Ureter (tissue), 1 donor: Measurements from ENCODE around the gene TIFAB. TPM values are rescaled to one million over a fixed set of nuclear protein-coding genes. Genes with fewer than 3 reads are reported as not detected.

Source experiments
- DNase-seq: peaks from one replicate; pipeline ENCODE4 v3.0.0-alpha.2; 2020; ENCODE audit warnings: low spot score
- total RNA-seq: library from RNA; stranded (reverse); gene quantifications from one replicate; pipeline ENCODE4 v1.2.4, GENCODE V29; 2023
- donor health status: DM: yes; HTN: yes; CAD: no.

The TIFAB gene
- total RNA-seq, 1 donor from 2014 or later = not detected

DNA sequence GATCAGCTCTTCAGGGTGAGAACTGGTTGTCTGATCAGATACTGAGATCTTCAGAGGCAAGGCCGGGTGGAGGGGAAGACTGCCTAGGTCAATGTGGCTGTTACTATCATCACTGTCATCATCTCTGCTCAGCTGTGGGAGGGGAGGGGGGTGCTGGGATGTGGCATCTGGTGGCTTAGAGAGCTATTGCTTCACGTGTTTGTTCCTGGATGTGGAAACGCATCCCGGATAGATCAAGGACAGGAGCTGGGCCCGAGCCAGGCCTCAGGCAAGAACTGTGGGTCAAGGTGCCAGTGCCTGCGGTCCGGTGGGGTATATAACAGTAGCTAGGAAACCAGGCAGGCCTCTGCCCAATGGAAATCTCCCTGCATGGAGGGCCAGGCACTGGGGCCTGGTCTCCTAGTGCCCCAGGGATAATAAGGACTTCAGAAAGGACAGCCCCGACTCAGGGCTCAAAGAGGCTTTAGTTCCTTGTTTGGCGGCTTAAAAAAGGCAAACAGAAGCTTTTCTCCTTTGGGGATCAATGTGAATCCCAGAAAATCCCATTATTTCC, 30.3 kb upstream of the TIFAB start:
- DNase-seq = no peak

DNA sequence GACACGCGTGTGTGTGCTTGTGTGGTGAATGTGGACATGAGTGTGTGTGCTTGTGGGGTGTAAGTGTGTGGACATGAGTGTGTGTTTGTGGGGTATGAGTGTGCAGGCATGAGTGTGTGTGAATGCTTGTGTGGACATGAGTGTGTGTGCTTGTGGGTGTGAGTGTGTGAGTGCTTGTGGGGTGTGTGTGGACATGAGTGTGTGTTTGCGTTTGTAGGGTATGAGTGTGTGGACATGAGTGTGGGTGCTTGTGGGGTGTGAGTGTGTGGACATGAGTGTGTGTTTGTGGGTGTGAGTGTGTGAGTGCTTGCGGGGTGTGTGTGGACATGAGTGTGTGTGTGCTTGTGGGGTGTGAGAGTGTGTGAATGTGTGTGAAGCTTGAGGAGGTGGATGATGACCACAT, 29.8 kb upstream of the TIFAB start:
- no peak for DNase-seq

GRCh38 chr5:135481387-135481786, 29.2 kb upstream of the TIFAB start:
- DNase-seq = no peak

- no peak for DNase-seq
These were observed 28.4 kb upstream of the TIFAB start for GRCh38 chr5:135480511-135480910.

DNA sequence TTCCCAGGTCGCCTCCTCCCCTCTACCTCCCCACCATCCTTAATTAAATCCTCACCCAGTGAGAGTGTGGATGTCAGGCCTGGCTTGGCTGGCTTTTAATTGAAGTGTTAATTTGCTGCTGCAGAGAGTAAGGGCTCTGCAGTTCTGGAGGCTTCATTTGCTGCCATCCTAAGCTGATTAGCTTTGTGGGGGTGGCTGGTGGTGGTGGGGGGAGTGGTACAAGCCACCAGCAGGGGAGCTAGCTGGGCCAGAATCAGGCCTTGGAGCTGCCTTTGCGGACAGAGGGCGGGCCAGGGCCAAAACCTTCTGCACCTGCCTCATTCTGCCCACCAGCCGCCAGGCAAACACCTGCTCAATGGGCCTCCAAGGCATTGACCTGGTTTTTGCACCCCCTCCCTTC, 26.8 kb upstream of the TIFAB start:
- no peak for DNase-seq

DNA sequence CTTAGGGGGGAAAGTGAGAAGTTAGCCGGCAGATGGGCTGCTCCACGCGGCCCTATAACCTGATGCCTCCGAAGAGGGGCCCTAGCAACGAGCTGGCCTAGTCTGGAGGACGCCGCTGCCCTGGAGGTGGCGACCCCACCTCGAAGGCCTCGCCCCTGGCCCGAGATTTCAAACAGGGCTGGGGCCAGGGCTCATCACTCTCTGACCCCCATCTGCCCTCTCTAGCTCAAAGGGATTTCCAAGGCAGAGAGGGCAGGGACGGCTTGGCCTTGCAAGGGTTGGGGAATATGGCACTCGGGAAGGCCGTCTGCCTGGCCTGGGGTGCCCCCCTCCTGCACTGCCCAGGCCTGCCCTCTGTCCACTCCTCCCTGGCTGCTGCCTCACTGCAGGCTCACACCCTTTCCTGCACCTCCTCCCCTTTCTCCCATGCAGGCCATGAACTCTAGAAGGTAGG, 25.5 kb upstream of the TIFAB start:
- no peak for DNase-seq

DNA sequence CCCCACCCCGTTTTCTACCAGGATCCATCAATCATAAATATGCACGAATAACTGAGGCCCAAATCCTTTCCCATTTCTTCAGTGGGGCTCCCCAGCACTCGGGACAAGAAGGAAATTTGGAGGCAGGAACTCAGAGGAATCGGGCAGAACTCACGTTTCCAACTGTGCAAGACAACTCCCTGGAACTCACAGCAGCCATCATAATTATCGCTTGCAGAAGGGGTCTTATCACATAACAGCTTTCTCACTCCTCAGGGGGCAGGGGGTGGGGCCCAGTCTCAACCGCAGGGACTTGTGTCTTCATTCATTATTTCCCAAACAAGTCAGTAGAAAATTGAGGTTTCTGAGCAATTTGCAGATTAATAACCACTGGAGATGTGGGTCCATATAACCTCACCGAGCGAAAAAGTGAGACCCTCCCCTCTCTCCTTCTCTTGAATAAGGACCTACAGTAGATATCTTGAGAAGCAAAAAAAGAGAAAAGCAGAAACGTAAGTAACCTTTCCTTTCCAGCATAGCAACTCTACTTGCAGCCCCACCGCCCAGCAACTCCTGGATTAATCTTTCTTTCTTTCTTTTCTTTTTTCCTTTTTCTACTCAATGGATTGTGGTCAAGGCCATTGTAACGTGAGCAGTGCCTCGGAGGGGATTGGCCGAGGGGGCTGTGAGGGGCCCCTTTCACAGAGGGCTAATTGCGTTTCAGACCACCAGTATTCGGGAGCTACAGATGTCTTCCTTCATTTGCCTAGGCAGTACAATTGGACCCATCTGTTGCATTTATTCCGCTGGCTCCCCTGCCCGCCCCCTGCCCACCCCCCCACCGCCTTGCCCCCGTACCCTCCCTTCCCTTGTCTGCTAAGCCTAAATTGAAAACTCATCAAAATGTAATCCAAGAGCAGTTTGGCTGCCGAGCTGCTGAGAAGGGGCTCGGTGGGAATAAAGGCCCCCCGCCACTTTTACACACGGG, 24.7 kb upstream of the TIFAB start:
- no peak for DNase-seq

DNA sequence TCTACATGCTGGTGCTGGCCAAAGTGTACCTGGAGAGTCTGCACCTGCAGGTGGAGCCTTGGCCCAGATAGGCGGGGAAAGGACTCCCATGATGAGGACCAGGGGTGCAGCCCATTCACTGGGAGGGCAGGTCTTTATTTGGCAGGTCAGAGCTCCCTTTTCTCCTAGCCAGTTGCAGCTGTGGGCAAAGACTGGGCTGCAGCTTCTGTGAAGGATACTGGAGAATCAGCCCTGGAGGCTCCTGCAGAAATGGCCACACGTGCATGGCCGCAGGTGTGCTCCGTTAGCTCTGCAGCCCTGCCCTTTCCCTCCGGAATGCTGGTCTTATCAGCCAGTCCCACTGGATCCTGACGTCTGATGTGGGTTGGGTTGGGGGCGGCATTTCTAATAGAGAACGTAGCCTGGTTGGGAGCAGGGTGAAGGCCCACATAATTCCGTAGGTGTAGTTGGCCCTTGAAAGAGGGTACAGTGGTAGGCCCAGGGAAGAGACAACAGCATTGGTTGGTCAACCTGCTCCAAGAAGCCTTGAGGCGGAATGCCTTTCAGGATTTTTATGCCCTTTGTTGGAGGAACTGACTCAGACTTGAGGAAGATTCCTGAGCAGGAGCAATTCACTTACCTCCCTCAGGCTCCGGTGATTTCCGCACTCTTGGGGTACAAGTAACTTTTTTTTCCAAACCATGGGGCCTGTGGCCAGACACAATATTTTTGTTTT, 22.0 kb upstream of the TIFAB start:
- no peak for DNase-seq

GRCh38 chr5:135472141-135472540, 20.0 kb upstream of the TIFAB start:
- no peak for DNase-seq

GRCh38 chr5:135471726-135472125, 19.6 kb upstream of the TIFAB start:
- no peak for DNase-seq

- no peak for DNase-seq
These were observed 17.8 kb upstream of the TIFAB start for GRCh38 chr5:135469911-135470310.

- DNase-seq = no peak
These were observed 16.4 kb upstream of the TIFAB start for GRCh38 chr5:135468541-135468940.

GRCh38 chr5:135467871-135468485, 15.8 kb upstream of the TIFAB start:
- no peak for DNase-seq

GRCh38 chr5:135467051-135467625, 15.0 kb upstream of the TIFAB start:
- no peak for DNase-seq

GRCh38 chr5:135466178-135467050, 14.3 kb upstream of the TIFAB start:
- DNase-seq = peak; percentile 83

DNA sequence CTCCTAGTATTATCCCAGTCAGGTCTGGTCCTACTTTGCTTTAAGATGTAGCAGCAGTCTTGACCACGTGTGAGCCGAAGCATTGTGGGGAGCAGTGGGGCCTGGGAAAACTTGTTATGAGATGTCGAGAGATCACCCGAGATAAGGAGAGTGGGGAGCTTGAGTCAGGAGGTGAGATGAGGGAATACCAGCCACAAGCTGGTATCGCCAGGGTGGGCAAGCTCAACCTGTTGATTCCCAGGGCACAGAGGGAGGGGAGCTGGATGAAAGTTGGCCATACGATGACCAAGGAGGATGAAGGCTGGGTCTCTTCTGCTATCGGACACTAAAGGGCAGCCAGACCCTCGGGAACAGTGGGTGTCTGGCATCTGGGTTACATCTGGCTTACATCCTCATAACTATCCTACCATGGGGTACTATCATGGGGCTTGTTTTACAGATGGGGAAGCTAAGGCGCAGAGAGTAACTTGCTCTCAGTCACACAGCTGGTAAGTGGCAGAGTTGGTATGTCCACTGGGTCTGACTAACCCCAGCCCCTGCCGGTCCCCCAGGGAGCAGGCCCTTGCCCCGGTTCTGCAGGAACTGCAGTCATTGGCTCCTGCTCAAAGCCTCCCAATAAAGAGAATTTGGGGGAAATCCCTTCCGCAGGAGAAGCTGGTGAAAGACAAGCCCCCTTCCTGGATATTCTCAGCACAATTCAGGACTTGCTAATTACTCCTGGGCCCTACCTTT, 13.4 kb upstream of the TIFAB start:
- no peak for DNase-seq

GRCh38 chr5:135462304-135462703, 10.2 kb upstream of the TIFAB start:
- peak; percentile 54 for DNase-seq

DNA sequence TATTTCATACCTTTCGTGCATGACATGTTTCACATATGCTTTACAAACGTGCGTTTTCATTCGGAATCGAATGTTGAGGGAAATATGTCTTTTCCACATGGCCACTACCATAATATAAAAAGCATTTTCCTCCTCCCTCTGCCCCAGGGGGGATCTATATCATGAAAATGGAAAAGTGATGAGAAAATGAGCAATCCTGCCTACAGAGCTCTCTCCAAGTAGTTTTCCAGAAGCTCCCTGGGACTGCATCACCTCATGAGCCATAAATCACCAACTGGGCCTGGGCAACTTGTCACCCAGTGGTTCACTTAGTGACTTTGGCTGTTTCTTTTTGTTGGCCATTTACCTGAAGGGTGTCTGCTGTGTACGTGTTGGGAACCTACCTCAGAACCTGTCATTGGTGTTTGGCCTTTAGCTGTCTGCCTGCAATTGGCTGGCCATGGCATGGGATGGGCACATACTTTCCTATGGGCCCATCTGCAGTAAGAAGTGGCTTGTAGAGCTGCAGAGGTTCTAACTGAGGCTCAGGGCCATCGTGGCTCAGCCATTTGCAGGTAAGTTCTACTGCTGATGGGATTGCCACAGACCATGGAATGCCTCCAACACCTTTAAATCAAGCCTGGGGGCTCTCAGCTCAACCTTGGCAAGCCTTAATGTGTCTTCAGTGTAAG, 9.5 kb upstream of the TIFAB start:
- no peak for DNase-seq

GRCh38 chr5:135460246-135461033, 8.3 kb upstream of the TIFAB start:
- DNase-seq = no peak
